Endothelial cell of umbilical vein (primary cell): Measurements from ENCODE around the gene MBD6. TPM values are rescaled to one million over a fixed set of nuclear protein-coding genes. Genes with fewer than 3 reads are reported as not detected.

Experiments used
- BruUV-seq: library from RNA; stranded (reverse); fragments of 400-500 nt; replicated peaks from 2 replicates; lab custom pipeline; 2021; lab: Mats Ljungman, UMichigan
- CTCF ChIA-PET: fragments of 300-600, 350-600 bp; sonication (Branson Sonifier 250); formaldehyde crosslinking; loops from one replicate; lab custom pipeline; 2021; ENCODE audit warnings: antibody characterized with exemption, inconsistent platforms; lab: Charles Lee
- POLR2A ChIA-PET: fragments of 300-600, 350-600 bp; sonication (Branson Sonifier 250); formaldehyde crosslinking; loops from one replicate; lab custom pipeline; 2021; ENCODE audit warnings: antibody characterized with exemption, inconsistent platforms; lab: Charles Lee
- DNase-seq: peaks from one replicate; pipeline ENCODE4 v3.0.0-alpha.2; 2011; ENCODE audit warnings: low read depth, low spot score
- FAIRE-seq: peaks from 2 replicates; lab custom pipeline; 2011; peaks lifted over from hg19 to GRCh38; lab: Jason Lieb, UNC
- H2AFZ ChIP-seq: 2 replicates; pipeline ENCODE4 v1.6.0; 2012; ENCODE audit warnings: low read depth, low read length, control low read depth, inconsistent platforms
- H3K27ac ChIP-seq: 2 replicates; pipeline ENCODE4 v1.5.1; 2011; ENCODE audit warnings: low read depth, mild to moderate bottlenecking, control low read depth, low read length, moderate library complexity; ENCODE audit not compliant: insufficient read depth
- H3K27me3 ChIP-seq, 2 experiments: 2 replicates each; pipeline versions ENCODE4 v1.6.0 to v1.6.1; 2011; ENCODE audit warnings: low read length in 2 of 2, mixed read lengths in 1 of 2; ENCODE audit not compliant: control insufficient read depth in 2 of 2, insufficient read depth in 2 of 2
- H3K36me3 ChIP-seq, 2 experiments: 2 replicates in 1 of 2; 3 replicates in 1 of 2; pipeline ENCODE4 v1.5.1; 2011; ENCODE audit warnings: low read length in 2 of 2, mild to moderate bottlenecking in 1 of 2, moderate library complexity in 1 of 2; ENCODE audit not compliant: control insufficient read depth in 2 of 2, insufficient read depth in 2 of 2; ENCODE audit errors: extremely low read depth in 1 of 2
- H3K4me1 ChIP-seq: 3 replicates; pipeline ENCODE4 v1.5.1; 2011; ENCODE audit warnings: mild to moderate bottlenecking, low read length; ENCODE audit not compliant: control insufficient read depth, insufficient read depth; ENCODE audit errors: extremely low read depth
- H3K4me2 ChIP-seq: 2 replicates; pipeline ENCODE4 v1.6.1; 2011; ENCODE audit warnings: low read length, control low read depth, mixed read lengths; ENCODE audit not compliant: insufficient read depth
- H3K4me3 ChIP-seq, 3 experiments: fragments of 200-600 bp in 1 of 3; sonication (generic), shearing (Covaris generic) in 1 of 3; replicated peaks in 1 of 3; 2 replicates each; pipeline ENCODE4 v1.5.1; 2011 to 2016; ENCODE audit warnings: control low read depth in 3 of 3, low read length in 3 of 3, mild to moderate bottlenecking in 2 of 3, inconsistent platforms in 1 of 3, low read depth in 1 of 3, moderate library complexity in 1 of 3; ENCODE audit not compliant: insufficient read depth in 1 of 3
- H3K79me2 ChIP-seq: 2 replicates; pipeline ENCODE4 v1.6.0; 2012; ENCODE audit warnings: low read length, inconsistent platforms; ENCODE audit not compliant: control insufficient read depth, insufficient read depth
- H3K9ac ChIP-seq: replicated peaks from 2 replicates; pipeline ENCODE3; 2011; ENCODE audit warnings: low read length, control low read depth; ENCODE audit not compliant: insufficient read depth; ENCODE audit errors: extremely low read depth
- H3K9me1 ChIP-seq: replicated peaks from 3 replicates; pipeline ENCODE4 v1.6.0; 2011; ENCODE audit warnings: mild to moderate bottlenecking, low read length; ENCODE audit not compliant: control insufficient read depth, insufficient read depth; ENCODE audit errors: extremely low read depth
- H3K9me3 ChIP-seq: replicated peaks from 2 replicates; pipeline ENCODE4 v1.5.1; 2012; ENCODE audit warnings: low read length, inconsistent platforms; ENCODE audit not compliant: control insufficient read depth, insufficient read depth
- H4K20me1 ChIP-seq: replicated peaks from 2 replicates; pipeline ENCODE3; 2011; ENCODE audit warnings: mild to moderate bottlenecking, low read length; ENCODE audit not compliant: control insufficient read depth, insufficient read depth; ENCODE audit errors: extremely low read depth
- CTCF ChIP-seq, 2 donors: IDR thresholded peaks; 1 replicate in 1 of 2; 2 replicates in 1 of 2; pipeline ENCODE4 v1.5.1; 2011; ENCODE audit warnings: low read length in 2 of 2, mild to moderate bottlenecking in 2 of 2, moderate library complexity in 2 of 2, control low read depth in 1 of 2, inconsistent platforms in 1 of 2, low read depth in 1 of 2; ENCODE audit not compliant: insufficient read depth in 1 of 2; ENCODE audit errors: extremely low read depth in 1 of 2
- EZH2 ChIP-seq: IDR thresholded peaks from 2 replicates; pipeline ENCODE4 v1.6.1; 2012; ENCODE audit warnings: borderline replicate concordance, low read depth, mild to moderate bottlenecking, moderate library complexity, low read length, inconsistent platforms; ENCODE audit not compliant: severe bottlenecking
- FOS ChIP-seq: IDR thresholded peaks from 2 replicates; pipeline ENCODE4 v1.6.1; 2011; ENCODE audit warnings: mild to moderate bottlenecking, low read length, moderate library complexity, borderline replicate concordance; ENCODE audit not compliant: insufficient read depth
- GATA2 ChIP-seq: IDR thresholded peaks from 2 replicates; pipeline ENCODE4 v1.7.0; 2011; ENCODE audit warnings: low read depth, mild to moderate bottlenecking, moderate library complexity, mixed read lengths, low read length; ENCODE audit not compliant: insufficient read length, insufficient read depth
- JUN ChIP-seq: IDR thresholded peaks from 2 replicates; pipeline ENCODE4 v1.6.1; 2011; ENCODE audit warnings: borderline replicate concordance, low read depth; ENCODE audit not compliant: insufficient read length, insufficient read depth
- MAX ChIP-seq: IDR thresholded peaks from 2 replicates; pipeline ENCODE4 v1.6.1; 2011; ENCODE audit not compliant: insufficient read depth, insufficient read length
- MYC ChIP-seq: IDR thresholded peaks from one replicate; pipeline ENCODE4 v1.6.1; 2011; ENCODE audit warnings: mild to moderate bottlenecking, low read depth, low read length
- POLR2A ChIP-seq: IDR thresholded peaks from 2 replicates; pipeline ENCODE4 v1.6.1; 2012; ENCODE audit warnings: low read depth, mild to moderate bottlenecking, control low read depth, low read length
- POLR2AphosphoS5 ChIP-seq: IDR thresholded peaks from 2 replicates; pipeline ENCODE4 v1.6.1; 2012; ENCODE audit warnings: low read depth, mild to moderate bottlenecking, control low read depth, low read length, moderate library complexity; ENCODE audit not compliant: insufficient read depth
- dilution Hi-C: fragments of 300-500 bp; cut with MboI; formaldehyde crosslinking; loops from one replicate; pipeline ENCODE4 v1.15.0; 2019; ENCODE audit warnings: low sequenced_read_pairs; ENCODE audit not compliant: extremely low pct_ligation_motif_present
- intact Hi-C: fragments of 100-400 bp; cut with micrococcal nuclease; formaldehyde crosslinking; loops from one replicate; pipeline ENCODE4 v1.10.0; 2022
- polyA plus RNA-seq, 4 experiments: library from polyadenylated mRNA; depleted of rRNA in 3 of 4; stranded (reverse) in 3 of 4; unstranded in 1 of 4; fragments of >200 nt; gene quantifications; 2 replicates each; pipeline versions ENCODE4 v1.2.1 to v1.2.3, GENCODE V29; 2011 to 2012; ENCODE audit warnings: missing spikeins in 1 of 4
- total RNA-seq: library from RNA; stranded (reverse); gene quantifications from 2 replicates; pipeline ENCODE4 v1.2.3, GENCODE V29; 2021

The MBD6 gene
- total and polyA plus RNA-seq, 2 donors (not counting 3 experiments of a cell fraction or from before 2014, with no cell fraction given), result 10.6 to 95.2 TPM

- H4K20me1 ChIP-seq, result no peaks in the 10 kb centered on the region
- H3K9ac ChIP-seq, result no peak overlapping the region
- TF ChIP-seq POLR2A, result no peak
- TF ChIP-seq JUN, result no peak
- TF ChIP-seq FOS, result no peak
- TF ChIP-seq MYC, result no peak
- TF ChIP-seq EZH2, result no peak
- TF ChIP-seq MAX, result no peak
- TF ChIP-seq GATA2, result no peak
- TF ChIP-seq CTCF (IDR thresholded peaks at IDR 0.05; ENCODE audit: extremely low read depth in 1 of 2, insufficient read depth in 1 of 2, low read depth in 1 of 2, low read length in 2 of 2), result no peak
- no peak for TF ChIP-seq POLR2AphosphoS5
- H2AFZ ChIP-seq, result no peak overlapping the region
- dilution Hi-C loops, result no loop called here
- H3K27me3 ChIP-seq, result peaks cover 3 to 6% of the 10 kb centered on the region in 2 experiments
- H3K4me2 ChIP-seq, result no peak overlapping the region
- H3K79me2 ChIP-seq, result no peaks in the 10 kb centered on the region
- H3K27ac ChIP-seq, result no peak overlapping the region
- intact Hi-C loops, result no loop called here
- DNase-seq (no peak), FAIRE-seq (no peak)
- H3K4me1 ChIP-seq, result no peaks in the 10 kb centered on the region
- H3K36me3 ChIP-seq, result no peaks in the 10 kb centered on the region
- H3K9me3 ChIP-seq, result no peaks in the 10 kb centered on the region
- BruUV-seq, result no TSS peak
- ChIA-PET POLR2A (no interaction called here), CTCF (interaction anchor here (0.7 to 3.7 kb wide), 3 partner anchors 10 to 61 kb away, joined by 3 to 33 read pairs (median 5); partner anchors contain the start of genes B4GALNT1 and DDIT3)
- H3K4me3 ChIP-seq, result no peak overlapping the region
- H3K9me1 ChIP-seq, result no peaks in the 10 kb centered on the region
Observed at GRCh38 chr12:57571926-57572762, 49.5 kb downstream of the MBD6 start.
